Stimulated activated CD4-positive, alpha-beta T cell treated with anti-CD3 and anti-CD28 coated beads, TNF-alpha, amount 100 ng/mL, for 1 hour (primary cell): ENCODE data around the gene TSPAN9.
A peak's percentile ranks its signal among the peaks of the same experiment; 100 is the strongest.

Experiments
- DNase-seq, 3 donors: peaks; one replicate each; pipeline ENCODE4 v3.0.0-alpha.2; 2020; ENCODE audit warnings: low read depth in 3 of 3, low spot score in 1 of 3

The TSPAN9 gene

GRCh38 chr12:3288690-3289089 is 211.5 kb downstream of the TSPAN9 start:
- DNase-seq = no peak

DNA sequence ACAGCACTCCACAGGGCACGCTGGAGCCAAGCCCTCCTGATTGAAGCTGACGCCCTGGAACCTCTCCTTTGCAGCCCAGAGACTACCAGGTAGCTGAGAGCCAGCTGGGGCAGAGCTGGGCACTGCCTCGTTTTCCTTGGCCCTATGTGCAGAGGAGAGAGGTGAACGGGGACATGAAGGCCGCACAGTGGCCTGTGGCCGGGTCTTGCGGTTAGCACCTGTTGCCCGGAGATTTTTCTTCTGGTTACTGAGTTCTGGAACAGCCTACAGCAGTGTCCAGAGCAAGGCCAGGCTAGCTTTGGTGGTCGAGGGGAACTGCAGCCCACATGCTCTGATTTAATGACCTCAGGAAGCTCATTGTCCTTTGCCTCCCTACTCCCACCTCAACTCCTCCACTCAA is 212.5 kb downstream of the TSPAN9 start:
- no peak for DNase-seq

- DNase-seq = no peak
Observed at GRCh38 chr12:3291939-3292338, 214.8 kb downstream of the TSPAN9 start.

GRCh38 chr12:3292677-3293412 is 215.7 kb downstream of the TSPAN9 start:
- DNase-seq = no peak

- DNase-seq = no peak
Observed at GRCh38 chr12:3293446-3294161, 216.4 kb downstream of the TSPAN9 start.

- DNase-seq = no peak
Observed at GRCh38 chr12:3294481-3294911, 217.3 kb downstream of the TSPAN9 start.

GRCh38 chr12:3295225-3295624 is 218.0 kb downstream of the TSPAN9 start:
- no peak for DNase-seq

DNA sequence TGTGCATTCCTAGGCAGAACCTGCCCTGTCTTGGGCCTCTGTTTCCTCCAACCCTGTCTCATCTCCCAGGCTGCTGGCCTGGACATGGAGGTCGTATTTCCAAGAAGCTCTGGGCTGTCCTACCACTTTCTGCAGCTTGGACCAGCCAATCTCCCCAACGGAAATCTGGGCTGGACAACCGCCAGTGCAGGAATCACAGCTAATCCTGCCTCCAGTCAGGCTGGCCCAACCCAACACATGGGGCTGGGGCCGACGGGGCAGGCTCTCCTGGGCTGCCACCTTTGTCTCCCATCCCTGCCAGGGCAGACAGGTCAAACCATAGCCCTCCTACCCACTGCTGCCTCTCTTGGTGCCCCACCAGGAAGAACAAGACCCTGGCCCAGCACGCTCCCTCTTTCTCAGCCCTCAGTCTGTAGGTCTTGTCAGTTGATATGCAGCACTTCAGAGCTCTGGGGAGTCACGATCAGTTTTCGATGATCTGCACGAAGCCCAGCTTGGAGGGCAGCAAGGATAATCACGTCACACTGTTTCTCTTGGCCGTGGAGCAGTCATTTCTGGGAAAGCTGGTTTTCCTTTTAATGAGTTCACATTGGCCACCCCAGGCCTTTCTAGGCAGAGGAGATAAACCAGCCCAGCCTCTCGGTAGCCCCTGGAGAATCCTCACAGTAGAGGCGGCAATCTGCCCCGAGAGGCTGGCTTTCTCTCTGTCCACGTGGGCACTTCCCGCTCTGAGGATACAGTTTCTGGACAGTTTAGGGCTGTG is 218.6 kb downstream of the TSPAN9 start:
- DNase-seq = no peak

- DNase-seq = no peak
Observed at GRCh38 chr12:3296409-3296701, 219.2 kb downstream of the TSPAN9 start.

GRCh38 chr12:3298603-3299002 is 221.4 kb downstream of the TSPAN9 start:
- no peak for DNase-seq

DNA sequence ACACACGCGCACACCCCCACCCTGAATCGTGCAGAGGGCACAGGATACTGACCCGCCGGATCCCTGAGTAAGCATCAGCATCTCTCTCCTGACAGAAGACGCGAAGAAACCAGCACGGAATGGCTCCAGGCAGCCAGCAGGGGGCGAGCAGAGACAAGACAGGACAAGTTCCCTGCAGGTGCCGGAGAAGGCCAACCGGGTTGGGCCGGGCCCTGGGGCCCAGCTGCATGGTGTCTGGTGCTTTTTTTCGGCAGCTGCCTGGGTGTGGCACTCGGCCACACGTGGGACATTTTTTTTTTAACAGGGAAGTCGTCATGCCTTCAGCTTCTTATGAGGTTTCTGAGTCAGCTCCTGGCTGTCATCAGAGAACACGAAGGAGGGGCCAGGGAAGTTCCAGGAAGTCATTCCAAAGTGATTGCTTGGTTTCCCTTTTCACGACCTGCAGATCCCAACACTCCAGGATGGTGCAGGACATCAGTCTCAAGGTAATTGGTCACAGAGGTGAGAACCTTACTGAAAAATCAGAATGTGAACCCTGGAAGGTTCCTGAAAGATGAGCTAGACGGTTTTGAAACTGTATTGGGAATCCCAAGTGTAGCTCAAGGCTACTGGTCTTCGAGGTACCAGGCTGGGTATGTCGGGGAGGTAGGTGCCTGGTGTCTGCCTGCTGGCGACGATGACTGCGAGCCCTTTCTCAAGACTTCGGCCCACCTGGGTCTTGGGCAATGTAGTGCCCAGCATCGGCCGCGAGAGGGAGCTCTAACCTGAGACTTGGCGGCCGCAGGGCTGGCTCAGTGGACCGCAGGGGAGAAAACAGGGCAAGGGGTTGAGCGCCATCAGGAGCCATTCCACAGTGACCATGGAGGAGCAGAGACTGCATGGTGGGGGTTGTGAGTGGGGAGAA is 223.0 kb downstream of the TSPAN9 start:
- peak; percentile 32 to 65 (median 55) for DNase-seq

DNA sequence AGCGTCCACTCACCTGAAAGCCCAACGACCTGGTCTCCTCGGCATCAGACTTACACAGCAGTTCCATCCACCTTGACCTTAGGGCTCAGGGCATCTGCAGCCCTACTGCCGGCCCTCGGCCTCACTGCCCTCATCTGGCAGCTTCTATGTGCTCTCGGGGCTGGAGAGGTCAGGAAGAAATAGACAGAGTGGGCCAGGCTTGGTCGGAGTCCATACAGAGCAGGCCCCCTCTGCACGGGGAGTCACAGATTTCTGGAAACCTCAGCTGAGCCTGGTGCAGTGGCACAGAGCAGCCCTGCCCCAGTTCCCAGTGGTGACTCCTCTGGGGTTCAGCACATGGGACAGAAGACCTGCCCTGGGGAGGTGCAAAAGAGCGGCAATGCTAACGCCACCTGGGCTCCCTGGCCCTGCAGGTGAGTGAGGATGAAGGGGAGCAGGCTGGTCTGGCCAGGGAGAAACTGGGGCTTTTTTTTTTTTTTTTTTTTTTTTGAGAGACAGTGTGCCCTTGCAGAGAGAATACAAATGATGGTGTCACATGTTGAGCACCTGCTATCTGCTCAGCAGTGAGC is 223.7 kb downstream of the TSPAN9 start:
- DNase-seq = no peak

GRCh38 chr12:3302401-3303041 is 225.3 kb downstream of the TSPAN9 start:
- DNase-seq = no peak

DNA sequence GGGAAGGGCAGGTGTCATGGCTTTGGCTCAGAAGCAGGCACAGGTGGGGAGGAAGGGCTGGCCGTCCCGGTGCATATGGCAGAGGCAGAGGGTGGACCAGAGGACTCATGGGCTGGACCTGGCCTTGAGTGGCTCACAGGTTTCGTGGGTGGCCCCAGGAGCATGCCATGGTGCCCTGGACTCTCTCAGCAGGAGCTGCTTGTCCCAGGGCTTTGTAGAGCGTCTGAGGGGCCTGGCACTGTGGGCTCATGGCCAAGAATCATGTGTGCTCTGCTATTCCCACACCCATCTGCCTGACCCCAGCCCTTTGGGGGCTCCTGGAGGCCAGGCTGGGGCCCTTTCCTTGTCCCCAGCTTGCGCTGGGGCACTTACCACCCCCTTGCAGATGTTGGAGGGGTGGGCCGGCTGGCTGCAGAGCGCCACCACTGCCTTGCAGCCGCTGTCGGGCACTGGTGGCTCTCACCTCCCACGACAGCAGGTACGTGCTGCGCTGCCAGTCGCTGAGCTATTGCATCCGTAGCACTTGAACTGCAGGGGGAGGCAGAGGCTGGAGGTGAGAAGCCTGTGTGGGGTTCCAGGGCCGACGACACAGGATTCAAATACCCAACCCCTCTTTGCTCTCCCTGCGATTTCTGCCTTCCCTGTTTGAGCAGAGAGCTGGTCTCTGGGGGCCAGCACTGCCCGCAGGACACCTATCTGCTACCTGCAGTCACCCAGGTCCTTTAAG is 226.4 kb downstream of the TSPAN9 start:
- no peak for DNase-seq

DNA sequence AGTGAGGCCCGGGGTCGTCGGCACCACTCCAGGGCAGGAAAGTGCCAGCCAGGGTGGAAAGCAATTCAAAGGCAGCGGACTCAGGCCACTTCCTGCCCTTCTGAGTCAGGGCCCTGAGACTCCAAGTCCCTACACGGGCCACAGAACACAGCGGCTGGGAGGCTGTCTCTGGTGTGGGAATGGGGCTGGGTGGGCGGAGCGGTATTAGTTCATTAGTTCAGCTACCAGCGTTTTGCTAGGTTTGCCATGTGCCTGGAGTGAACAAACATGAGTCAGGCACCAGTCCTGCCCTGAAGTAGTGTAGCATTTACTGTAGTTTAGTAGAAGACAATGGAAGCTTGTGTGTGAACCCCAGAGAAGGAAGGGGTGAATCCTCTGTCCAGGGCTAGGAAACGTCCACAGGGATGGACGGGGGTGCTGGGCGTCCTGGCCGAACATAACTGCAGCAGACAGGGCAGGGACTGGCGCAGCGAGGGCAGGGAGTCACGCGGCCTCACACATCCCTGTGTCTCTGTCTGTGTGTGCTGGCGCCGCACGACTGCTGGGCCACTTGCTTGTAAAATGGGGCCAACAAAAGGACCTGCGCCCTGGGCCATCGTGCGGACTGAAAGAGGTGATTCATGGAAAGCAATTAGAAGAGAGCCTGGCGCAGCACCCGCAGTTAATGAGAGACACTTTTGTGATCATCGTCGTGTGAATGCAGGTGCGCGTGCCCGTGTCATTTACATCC is 227.4 kb downstream of the TSPAN9 start:
- no peak for DNase-seq

DNA sequence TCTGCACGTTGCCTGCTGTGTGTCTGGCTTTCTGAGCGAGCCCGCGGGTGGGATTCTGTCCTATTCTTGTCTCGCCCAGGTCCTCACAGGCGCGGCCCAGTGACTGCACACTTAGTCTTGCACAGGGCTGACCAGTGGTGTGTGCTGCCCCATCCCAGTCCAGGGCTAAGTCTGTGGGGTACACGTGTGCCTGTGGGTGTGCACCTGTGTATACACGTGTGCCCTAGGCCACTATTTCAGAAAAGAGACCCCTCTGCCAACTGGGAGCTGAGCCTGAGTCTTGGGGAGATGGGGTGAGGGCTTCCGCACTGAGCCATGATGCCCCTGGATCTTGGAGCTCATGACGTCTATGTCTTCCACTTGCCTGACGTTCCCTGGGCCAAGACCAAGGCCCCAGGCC is 228.3 kb downstream of the TSPAN9 start:
- no peak for DNase-seq

GRCh38 chr12:3305904-3306619 is 228.9 kb downstream of the TSPAN9 start:
- no peak for DNase-seq

GRCh38 chr12:3307389-3307788 is 230.2 kb downstream of the TSPAN9 start:
- no peak for DNase-seq
